ENCODE data around the gene SLC43A1. TPM values are rescaled to one million over a fixed set of nuclear protein-coding genes. Genes with fewer than 3 reads are reported as not detected.

The SLC43A1 gene
- polyA plus RNA-seq, 3 donors = 5.4 to 6.2 (median 5.8) TPM

DNA sequence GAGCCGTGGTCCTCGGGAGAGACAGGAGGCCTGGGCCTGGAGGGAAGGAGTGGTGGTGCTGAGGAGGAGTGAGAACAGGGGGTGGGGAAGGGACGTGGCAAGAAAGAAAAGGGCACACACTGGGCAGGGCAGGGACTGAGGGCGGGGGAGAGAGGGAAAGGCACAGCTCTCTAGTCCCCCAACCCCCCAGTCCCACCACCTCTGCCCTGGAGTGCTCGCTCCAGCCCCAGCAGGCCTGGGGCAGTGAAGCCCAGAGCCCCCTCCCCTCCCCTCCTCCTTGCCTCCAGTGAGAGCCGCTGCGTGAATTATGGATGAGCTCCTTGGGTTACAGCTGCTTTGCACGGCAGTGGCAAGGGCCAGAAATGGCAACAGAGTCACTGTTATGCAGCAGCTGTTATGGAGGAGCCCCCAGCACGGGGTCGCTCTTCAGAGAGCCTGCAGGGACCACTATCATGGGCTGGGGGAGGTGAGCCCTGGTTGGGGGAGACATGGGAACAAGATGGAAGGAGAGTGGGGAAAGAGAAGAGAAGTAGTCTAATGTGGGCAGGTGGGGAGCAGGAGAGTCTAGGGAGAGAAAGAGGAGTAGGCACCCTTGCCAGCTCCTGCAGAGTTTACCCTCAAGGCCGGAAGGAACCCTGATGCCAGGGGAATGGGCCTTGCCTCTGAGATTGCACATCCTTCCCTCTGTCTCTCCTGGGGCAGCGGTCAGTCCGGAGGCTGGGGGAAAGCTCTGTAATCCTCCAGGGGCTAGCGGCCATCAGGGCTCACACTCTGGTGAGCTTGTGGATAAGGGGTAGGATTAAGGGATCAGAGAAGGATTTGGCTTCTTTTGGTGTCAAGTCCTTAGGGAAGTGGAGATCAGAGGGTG, 51.6 kb downstream of the SLC43A1 start:
- Histone ChIP-seq H3K36me3 (replicated peaks in 1 of 2; ENCODE audit: control insufficient read depth in 1 of 2, insufficient read depth in 2 of 2, low read length in 2 of 2) (no peaks in the 10 kb centered on the region), H4K20me1 (ENCODE audit: insufficient read depth, low read length) (no peaks in the 10 kb centered on the region), H3K9me3 (replicated peaks in 1 of 2; ENCODE audit: control insufficient read depth in 1 of 2, insufficient read depth in 1 of 2, low read length in 2 of 2) (no peaks in the 10 kb centered on the region), H3K4me1 (ENCODE audit: control insufficient read depth in 1 of 2, insufficient read depth in 2 of 2, low read length in 2 of 2) (peaks cover 27% of the 10 kb centered on the region in 2 donors), H3K9ac (ENCODE audit: insufficient read depth, low read length, poor library complexity, severe bottlenecking) (no peak overlapping the region), H3K4me3 (replicated peaks in 1 of 3; ENCODE audit: low read depth in 2 of 3, low read length in 3 of 3) (no peak overlapping the region), H3K4me2 (replicated peaks; ENCODE audit: extremely low read depth, low read length, poor library complexity, severe bottlenecking) (no peak overlapping the region), H2AFZ (ENCODE audit: insufficient read depth, low read depth, low read length, poor library complexity, severe bottlenecking) (no peak overlapping the region), H3K27me3 (ENCODE audit: control insufficient read depth in 2 of 2, insufficient read depth in 2 of 2, low read length in 2 of 2) (peaks cover 14 to 33% of the 10 kb centered on the region in 2 donors), H3K79me2 (ENCODE audit: insufficient read depth, low read length) (no peaks in the 10 kb centered on the region), H3K27ac (ENCODE audit: low read depth in 1 of 2, low read length in 2 of 2) (no peak overlapping the region)
- H3K36me3 Mint-ChIP-seq = peaks cover 10 to 17% of the 10 kb centered on the region in 2 donors
- TF ChIP-seq, protein P1, sequence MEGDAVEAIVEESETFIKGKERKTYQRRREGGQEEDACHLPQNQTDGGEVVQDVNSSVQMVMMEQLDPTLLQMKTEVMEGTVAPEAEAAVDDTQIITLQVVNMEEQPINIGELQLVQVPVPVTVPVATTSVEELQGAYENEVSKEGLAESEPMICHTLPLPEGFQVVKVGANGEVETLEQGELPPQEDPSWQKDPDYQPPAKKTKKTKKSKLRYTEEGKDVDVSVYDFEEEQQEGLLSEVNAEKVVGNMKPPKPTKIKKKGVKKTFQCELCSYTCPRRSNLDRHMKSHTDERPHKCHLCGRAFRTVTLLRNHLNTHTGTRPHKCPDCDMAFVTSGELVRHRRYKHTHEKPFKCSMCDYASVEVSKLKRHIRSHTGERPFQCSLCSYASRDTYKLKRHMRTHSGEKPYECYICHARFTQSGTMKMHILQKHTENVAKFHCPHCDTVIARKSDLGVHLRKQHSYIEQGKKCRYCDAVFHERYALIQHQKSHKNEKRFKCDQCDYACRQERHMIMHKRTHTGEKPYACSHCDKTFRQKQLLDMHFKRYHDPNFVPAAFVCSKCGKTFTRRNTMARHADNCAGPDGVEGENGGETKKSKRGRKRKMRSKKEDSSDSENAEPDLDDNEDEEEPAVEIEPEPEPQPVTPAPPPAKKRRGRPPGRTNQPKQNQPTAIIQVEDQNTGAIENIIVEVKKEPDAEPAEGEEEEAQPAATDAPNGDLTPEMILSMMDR (IDR thresholded peaks at IDR 0.05) = no peak
- peaks cover 29% of the 10 kb centered on the region for H3K4me1 Mint-ChIP-seq
- 82% methylated on average over 8 of the region's 14 CpGs for WGBS (ENCODE audit: insufficient coverage)
- no peak overlapping the region for H3K27ac Mint-ChIP-seq
- peaks cover 24 to 40% (median 40%) of the 10 kb centered on the region in 3 donors for H3K27me3 Mint-ChIP-seq (ENCODE audit: low read depth in 3 of 3)
- no peak for DNase-seq
- no peak overlapping the region for H3K4me3 Mint-ChIP-seq
- H3K9me3 Mint-ChIP-seq = peaks cover 0 to 18% (median 4%) of the 10 kb centered on the region in 7 donors
- intact Hi-C loops (cut with micrococcal nuclease) = no loop called here

DNA sequence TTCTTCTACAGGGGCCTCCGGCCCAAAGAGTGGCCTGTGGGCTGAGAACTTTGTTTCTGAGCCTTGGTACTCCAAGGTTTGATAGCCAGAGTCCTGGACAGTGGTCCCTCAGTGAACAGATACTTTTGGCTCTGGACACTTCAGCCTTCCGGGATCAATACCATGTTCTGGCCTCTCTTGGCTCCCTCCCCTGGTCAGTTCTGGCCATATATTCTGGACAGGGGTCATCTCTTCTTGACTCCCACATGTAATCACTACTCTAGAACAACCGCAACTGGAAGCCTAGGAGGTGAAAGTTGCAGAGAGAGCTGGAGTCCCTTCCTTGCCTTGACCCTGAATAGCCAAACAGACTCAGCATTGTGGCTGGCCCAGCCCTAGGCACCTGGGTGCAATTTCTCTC, 52.9 kb downstream of the SLC43A1 start:
- peaks cover 0 to 28% (median 7%) of the 10 kb centered on the region in 7 donors for H3K9me3 Mint-ChIP-seq
- Histone ChIP-seq H3K36me3 (replicated peaks in 1 of 2; ENCODE audit: control insufficient read depth in 1 of 2, insufficient read depth in 2 of 2, low read length in 2 of 2) (no peaks in the 10 kb centered on the region), H4K20me1 (ENCODE audit: insufficient read depth, low read length) (no peaks in the 10 kb centered on the region), H2AFZ (ENCODE audit: insufficient read depth, low read depth, low read length, poor library complexity, severe bottlenecking) (no peak overlapping the region), H3K9me3 (replicated peaks in 1 of 2; ENCODE audit: control insufficient read depth in 1 of 2, insufficient read depth in 1 of 2, low read length in 2 of 2) (peaks cover 0 to 4% of the 10 kb centered on the region in 2 donors), H3K4me1 (ENCODE audit: control insufficient read depth in 1 of 2, insufficient read depth in 2 of 2, low read length in 2 of 2) (peaks cover 38 to 40% of the 10 kb centered on the region in 2 donors), H3K79me2 (ENCODE audit: insufficient read depth, low read length) (no peaks in the 10 kb centered on the region), H3K27ac (ENCODE audit: low read depth in 1 of 2, low read length in 2 of 2) (no peak overlapping the region), H3K27me3 (ENCODE audit: control insufficient read depth in 2 of 2, insufficient read depth in 2 of 2, low read length in 2 of 2) (peaks cover 24 to 46% of the 10 kb centered on the region in 2 donors), H3K4me2 (replicated peaks; ENCODE audit: extremely low read depth, low read length, poor library complexity, severe bottlenecking) (no peak overlapping the region), H3K4me3 (replicated peaks in 1 of 3; ENCODE audit: low read depth in 2 of 3, low read length in 3 of 3) (no peak overlapping the region), H3K9ac (ENCODE audit: insufficient read depth, low read length, poor library complexity, severe bottlenecking) (no peak overlapping the region)
- TF ChIP-seq, protein P1 (IDR thresholded peaks at IDR 0.05) = no peak
- H3K27ac Mint-ChIP-seq = no peak overlapping the region
- 88% methylated on average over 2 of the region's 3 CpGs for WGBS (ENCODE audit: insufficient coverage)
- DNase-seq = no peak
- H3K27me3 Mint-ChIP-seq (ENCODE audit: low read depth in 3 of 3) = peaks cover 34 to 53% (median 52%) of the 10 kb centered on the region in 3 donors
- H3K4me1 Mint-ChIP-seq = peaks cover 38% of the 10 kb centered on the region
- peaks cover 4 to 20% of the 10 kb centered on the region in 2 donors for H3K36me3 Mint-ChIP-seq
- intact Hi-C loops (cut with micrococcal nuclease) = no loop called here
- peak overlapping the region in 1 of 2 donors; percentile 55 for H3K4me3 Mint-ChIP-seq
